Measurements from ENCODE around the gene RAMACL. TPM values are rescaled to one million over a fixed set of nuclear protein-coding genes. Genes with fewer than 3 reads are reported as not detected.

Gene RAMACL
- total RNA-seq, 1 donor from 2014 or later = 4.9 TPM

GRCh38 chr6:166545156-166546034, 41.1 kb downstream of the RAMACL start:
- DNase-seq (ENCODE audit: low spot score) = no peak
- H3K4me3 Mint-ChIP-seq (ENCODE audit: unreplicated experiment) = peak overlapping the region; percentile 9
- H3K27me3 Mint-ChIP-seq (ENCODE audit: unreplicated experiment) = peaks cover 10% of the 10 kb centered on the region
- H3K9me3 Mint-ChIP-seq (ENCODE audit: unreplicated experiment) = no peaks in the 10 kb centered on the region
- no peak for TF ChIP-seq CTCF (IDR thresholded peaks at IDR 0.05; ENCODE audit: unreplicated experiment)
- H3K4me1 Mint-ChIP-seq (ENCODE audit: unreplicated experiment) = peaks cover 34% of the 10 kb centered on the region
- peaks cover 33% of the 10 kb centered on the region for H3K36me3 Mint-ChIP-seq (ENCODE audit: low read depth, unreplicated experiment)
- no peak overlapping the region for H3K27ac Mint-ChIP-seq (ENCODE audit: unreplicated experiment)

DNA sequence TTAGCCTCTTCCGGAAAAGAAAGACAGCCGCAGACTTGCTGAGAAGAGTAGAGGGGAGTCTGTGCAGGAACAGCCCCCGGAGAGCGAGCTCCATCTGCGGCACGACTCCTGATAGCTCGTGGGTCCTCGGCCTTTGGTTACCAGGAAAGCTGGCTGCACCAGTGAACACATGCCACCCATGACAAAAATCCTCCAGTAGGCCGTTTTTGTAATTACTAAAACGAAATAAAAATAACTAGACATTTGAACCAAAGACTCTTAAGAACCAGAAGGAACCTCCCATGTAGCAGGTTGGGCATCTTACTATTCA, 42.2 kb downstream of the RAMACL start:
- Mint-ChIP-seq H3K4me1 (ENCODE audit: unreplicated experiment) (peaks cover 44% of the 10 kb centered on the region), H3K27me3 (ENCODE audit: unreplicated experiment) (peaks cover 12% of the 10 kb centered on the region), H3K9me3 (ENCODE audit: unreplicated experiment) (no peaks in the 10 kb centered on the region), H3K27ac (ENCODE audit: unreplicated experiment) (no peak overlapping the region), H3K4me3 (ENCODE audit: unreplicated experiment) (no peak overlapping the region), H3K36me3 (ENCODE audit: low read depth, unreplicated experiment) (peaks cover 33% of the 10 kb centered on the region)
- TF ChIP-seq CTCF (IDR thresholded peaks at IDR 0.05; ENCODE audit: unreplicated experiment) = no peak
- DNase-seq (ENCODE audit: low spot score) = no peak

- DNase-seq (ENCODE audit: low spot score) = no peak
- Mint-ChIP-seq H3K9me3 (ENCODE audit: unreplicated experiment) (no peaks in the 10 kb centered on the region), H3K27ac (ENCODE audit: unreplicated experiment) (peak overlapping the region; percentile 17), H3K36me3 (ENCODE audit: low read depth, unreplicated experiment) (peaks cover 33% of the 10 kb centered on the region), H3K4me3 (ENCODE audit: unreplicated experiment) (peak overlapping the region; percentile 2), H3K27me3 (ENCODE audit: unreplicated experiment) (peaks cover 12% of the 10 kb centered on the region), H3K4me1 (ENCODE audit: unreplicated experiment) (peaks cover 44% of the 10 kb centered on the region)
- no peak for TF ChIP-seq CTCF (IDR thresholded peaks at IDR 0.05; ENCODE audit: unreplicated experiment)
Measured at GRCh38 chr6:166543603-166544295, 42.7 kb downstream of the RAMACL start.

GRCh38 chr6:166542580-166542912, 43.9 kb downstream of the RAMACL start:
- H3K36me3 Mint-ChIP-seq (ENCODE audit: low read depth, unreplicated experiment) = peaks cover 33% of the 10 kb centered on the region
- H3K4me3 Mint-ChIP-seq (ENCODE audit: unreplicated experiment) = no peak overlapping the region
- H3K27ac Mint-ChIP-seq (ENCODE audit: unreplicated experiment) = no peak overlapping the region
- H3K4me1 Mint-ChIP-seq (ENCODE audit: unreplicated experiment) = peaks cover 44% of the 10 kb centered on the region
- no peak for DNase-seq (ENCODE audit: low spot score)
- H3K27me3 Mint-ChIP-seq (ENCODE audit: unreplicated experiment) = peaks cover 12% of the 10 kb centered on the region
- no peaks in the 10 kb centered on the region for H3K9me3 Mint-ChIP-seq (ENCODE audit: unreplicated experiment)
- no peak for TF ChIP-seq CTCF (IDR thresholded peaks at IDR 0.05; ENCODE audit: unreplicated experiment)

Measured in endothelial cell (in vitro differentiated cells).